NCI-H1092 treated with DMSO at 0.1 percent for 48 hours (cell line): Measurements from ENCODE around the gene FKBP6.
"Not testable (repeated sequence)": the region's sequence is repeated elsewhere in the genome, so short reads cannot be mapped to it uniquely, and the experiment has no call there.

Experiments
- DNase-seq: peaks from one replicate; lab custom pipeline; 2025; lab: John Stamatoyannopoulos, UW

The FKBP6 gene

GRCh38 chr7:73324081-73324845 is 3.7 kb upstream of the FKBP6 start:
- peak; percentile 81 for DNase-seq

GRCh38 chr7:73325424-73325823 is 2.5 kb upstream of the FKBP6 start:
- not testable (repeated sequence) for DNase-seq

- not testable (repeated sequence) for DNase-seq
These were observed 512 bp upstream of the FKBP6 start for GRCh38 chr7:73327449-73327848.

GRCh38 chr7:73328696-73329095 is 735 bp downstream of the FKBP6 start:
- DNase-seq: no peak

- no peak for DNase-seq
These were observed 2.1 kb downstream of the FKBP6 start for GRCh38 chr7:73329861-73330581.

GRCh38 chr7:73330772-73331171 is 2.8 kb downstream of the FKBP6 start:
- DNase-seq: no peak

GRCh38 chr7:73332447-73332846 is 4.5 kb downstream of the FKBP6 start:
- DNase-seq: no peak

GRCh38 chr7:73338321-73338720 is 10.4 kb downstream of the FKBP6 start:
- no peak for DNase-seq

GRCh38 chr7:73340514-73340913 is 12.6 kb downstream of the FKBP6 start:
- no peak for DNase-seq

- no peak for DNase-seq
These were observed 13.9 kb downstream of the FKBP6 start for GRCh38 chr7:73341877-73342276.

- DNase-seq: peak; percentile 48
These were observed 14.7 kb downstream of the FKBP6 start for GRCh38 chr7:73342645-73343044.

- DNase-seq: peak; percentile 11
These were observed 15.9 kb downstream of the FKBP6 start for GRCh38 chr7:73343671-73344380.

GRCh38 chr7:73345538-73345937 is 17.6 kb downstream of the FKBP6 start:
- no peak for DNase-seq

- no peak for DNase-seq
These were observed 18.0 kb downstream of the FKBP6 start for GRCh38 chr7:73345951-73346350.

GRCh38 chr7:73349763-73350162 is 21.8 kb downstream of the FKBP6 start:
- DNase-seq: no peak

- DNase-seq: no peak
These were observed 22.5 kb downstream of the FKBP6 start for GRCh38 chr7:73350306-73351068.

GRCh38 chr7:73351447-73352167 is 23.6 kb downstream of the FKBP6 start:
- DNase-seq: no peak

GRCh38 chr7:73352784-73353183 is 24.8 kb downstream of the FKBP6 start:
- no peak for DNase-seq

GRCh38 chr7:73353243-73353642 is 25.3 kb downstream of the FKBP6 start:
- no peak for DNase-seq

GRCh38 chr7:73354196-73354595 is 26.2 kb downstream of the FKBP6 start:
- DNase-seq: no peak

- no peak for DNase-seq
These were observed 26.9 kb downstream of the FKBP6 start for GRCh38 chr7:73354821-73355220.
